SK-N-SH (cell line): ENCODE results near the gene CCDC102A. TPM values are rescaled to one million over a fixed set of nuclear protein-coding genes. Genes with fewer than 3 reads are reported as not detected.

Source experiments
- CTCF ChIA-PET: fragments of 300-600, 350-600 bp; formaldehyde crosslinking; extraction: SDS; loops from one replicate; lab custom pipeline; 2021; lab: Yijun Ruan, JAX
- POLR2A ChIA-PET: fragments of 350-600 bp; sonication (Branson Sonifier 250); formaldehyde crosslinking; extraction: SDS; loops from one replicate; lab custom pipeline; 2020; ENCODE audit warnings: antibody characterized with exemption, inconsistent platforms; lab: Yijun Ruan, JAX
- DNase-seq: peaks from one replicate; pipeline ENCODE4 v3.0.0; 2012
- H2AFZ ChIP-seq: fragments of 200-600 bp; sonication (generic); 2 replicates; pipeline ENCODE4 v1.8.1; 2016; ENCODE audit warnings: antibody characterized with exemption, mild to moderate bottlenecking, low read depth
- H3F3A ChIP-seq: fragments of 200-600 bp; sonication (generic); replicated peaks from 2 replicates; pipeline ENCODE3; 2016; ENCODE audit warnings: antibody characterized with exemption, mild to moderate bottlenecking; ENCODE audit not compliant: insufficient read depth
- H3K27ac ChIP-seq, 2 experiments: fragments of 200-500 bp in 1 of 2; fragments of 200-600 bp in 1 of 2; sonication (Bioruptor generic) in 1 of 2; sonication (generic), shearing (Covaris generic) in 1 of 2; 2 replicates each; pipeline versions ENCODE4 v1.5.1 to v1.6.1; 2014 to 2016; ENCODE audit warnings: low read depth in 2 of 2, inconsistent platforms in 1 of 2, low read length in 1 of 2, mild to moderate bottlenecking in 1 of 2, mixed read lengths in 1 of 2
- H3K27me3 ChIP-seq: fragments of 200-600 bp; sonication (generic), shearing (Covaris generic); 2 replicates; pipeline ENCODE4 v1.6.1; 2016; ENCODE audit warnings: mixed run types; ENCODE audit not compliant: insufficient read depth
- H3K36me3 ChIP-seq, 2 experiments: fragments of 200-500 bp in 1 of 2; fragments of 200-600 bp in 1 of 2; sonication (Bioruptor generic) in 1 of 2; sonication (generic) in 1 of 2; replicated peaks in 1 of 2; 2 replicates each; pipeline versions ENCODE3 to v1.5.1; 2014 to 2016; ENCODE audit warnings: low read length in 1 of 2, mild to moderate bottlenecking in 1 of 2; ENCODE audit not compliant: insufficient read depth in 2 of 2, control insufficient read depth in 1 of 2
- H3K4me1 ChIP-seq, 2 experiments: fragments of 200-500 bp in 1 of 2; fragments of 200-600 bp in 1 of 2; sonication (Bioruptor generic) in 1 of 2; sonication (generic), shearing (Covaris generic) in 1 of 2; 2 replicates each; pipeline versions ENCODE4 v1.5.1 to v1.6.1; 2014 to 2016; ENCODE audit warnings: low read depth in 1 of 2, low read length in 1 of 2, mixed run types in 1 of 2; ENCODE audit not compliant: insufficient read depth in 2 of 2, control insufficient read depth in 1 of 2
- H3K4me2 ChIP-seq: fragments of 200-600 bp; sonication (generic), shearing (Covaris generic); 2 replicates; pipeline ENCODE4 v1.6.1; 2017; ENCODE audit warnings: mixed run types
- H3K4me3 ChIP-seq, 2 experiments: fragments of 200-500 bp in 1 of 2; fragments of 200-600 bp in 1 of 2; sonication (Bioruptor generic) in 1 of 2; sonication (generic), shearing (Covaris generic) in 1 of 2; 2 replicates each; pipeline versions ENCODE4 v1.5.1 to v1.8.1; 2014 to 2016; ENCODE audit warnings: low read depth in 2 of 2, inconsistent platforms in 1 of 2, low read length in 1 of 2, mild to moderate bottlenecking in 1 of 2, mixed read lengths in 1 of 2, moderate library complexity in 1 of 2
- H3K79me2 ChIP-seq: fragments of 200-600 bp; sonication (generic); 2 replicates; pipeline ENCODE4 v1.8.1; 2017; ENCODE audit warnings: mild to moderate bottlenecking; ENCODE audit not compliant: insufficient read depth
- H3K9ac ChIP-seq: fragments of 200-600 bp; sonication (generic); 2 replicates; pipeline ENCODE4 v1.6.1; 2017; ENCODE audit warnings: mixed run types
- H3K9me2 ChIP-seq: fragments of 200-600 bp; sonication (generic); 2 replicates; pipeline ENCODE4 v1.6.1; 2017; ENCODE audit warnings: mixed run types
- H3K9me3 ChIP-seq: fragments of 200-600 bp; sonication (generic); 2 replicates; pipeline ENCODE4 v1.6.1; 2017; ENCODE audit warnings: mixed run types, mild to moderate bottlenecking, moderate library complexity
- H4K20me1 ChIP-seq: fragments of 200-600 bp; sonication (generic); 2 replicates; pipeline ENCODE4 v1.6.1; 2017; ENCODE audit warnings: mild to moderate bottlenecking, mixed run types; ENCODE audit not compliant: insufficient read depth
- RCOR1 ChIP-seq: fragments of 150-350 bp; IDR thresholded peaks from 2 replicates; pipeline ENCODE4 v1.6.1; 2017; ENCODE audit warnings: antibody characterized with exemption, low read length
- TEAD4 ChIP-seq: IDR thresholded peaks from 2 replicates; pipeline ENCODE4 v1.4.0; 2012; ENCODE audit warnings: mild to moderate bottlenecking, borderline replicate concordance; ENCODE audit not compliant: insufficient read depth
- USF1 ChIP-seq: IDR thresholded peaks from 2 replicates; pipeline ENCODE4 v1.4.0; 2012; ENCODE audit warnings: low read depth, borderline replicate concordance
- YY1 ChIP-seq: IDR thresholded peaks from 2 replicates; pipeline ENCODE4 v1.4.0; 2012; ENCODE audit warnings: low read depth, mild to moderate bottlenecking
- WGBS: methylation state at CpG from one replicate; pipeline ENCODE4 v1.1.6; 2017; ENCODE audit warnings: low lambda C conversion rate; 5-methylcytosine and 5-hydroxymethylcytosine counted together
- polyA plus RNA-seq, 3 experiments: library from polyadenylated mRNA; depleted of rRNA; stranded (reverse); fragments of >200 nt; gene quantifications; 2 replicates each; pipeline ENCODE4 v1.2.3, GENCODE V29; 2012
- TF ChIP-seq, protein P1 (sequence below): fragments of 150-350 bp; IDR thresholded peaks from 2 replicates; pipeline ENCODE4 v1.6.1; 2016; ENCODE audit warnings: mild to moderate bottlenecking, low read depth, low read length
- TF ChIP-seq, protein P2 (sequence below): IDR thresholded peaks from 2 replicates; pipeline ENCODE4 v1.4.0; 2012; ENCODE audit warnings: low read depth, borderline replicate concordance

Gene CCDC102A
- polyA plus RNA-seq, 1 of the 3 experiments (the other 2 are of a cell fraction): 26.2 TPM

DNA sequence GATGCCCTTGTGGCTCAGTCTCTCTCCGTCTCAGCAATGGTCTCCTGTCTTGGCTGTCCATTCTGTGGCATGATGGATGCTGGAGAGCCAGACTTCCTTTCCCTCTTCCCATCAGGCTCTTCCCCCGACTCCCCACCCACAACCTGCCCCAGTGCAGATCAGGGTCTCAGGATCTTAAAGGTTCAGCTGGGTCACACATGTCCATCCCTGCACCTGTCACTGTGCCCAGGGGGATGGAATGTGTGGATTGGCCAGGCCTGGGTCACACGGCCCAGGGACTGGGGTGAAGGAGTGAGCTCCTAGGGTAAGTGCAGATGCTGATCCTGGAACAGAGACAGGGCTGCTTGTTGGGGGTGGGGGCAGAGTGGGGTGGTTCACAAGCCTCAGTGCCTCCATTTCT is 29.1 kb upstream of the CCDC102A start (continued):
- TF ChIP-seq, protein P1, sequence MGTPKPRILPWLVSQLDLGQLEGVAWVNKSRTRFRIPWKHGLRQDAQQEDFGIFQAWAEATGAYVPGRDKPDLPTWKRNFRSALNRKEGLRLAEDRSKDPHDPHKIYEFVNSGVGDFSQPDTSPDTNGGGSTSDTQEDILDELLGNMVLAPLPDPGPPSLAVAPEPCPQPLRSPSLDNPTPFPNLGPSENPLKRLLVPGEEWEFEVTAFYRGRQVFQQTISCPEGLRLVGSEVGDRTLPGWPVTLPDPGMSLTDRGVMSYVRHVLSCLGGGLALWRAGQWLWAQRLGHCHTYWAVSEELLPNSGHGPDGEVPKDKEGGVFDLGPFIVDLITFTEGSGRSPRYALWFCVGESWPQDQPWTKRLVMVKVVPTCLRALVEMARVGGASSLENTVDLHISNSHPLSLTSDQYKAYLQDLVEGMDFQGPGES: no peak
- TF ChIP-seq TEAD4 (no peak), RCOR1 (no peak)

DNA sequence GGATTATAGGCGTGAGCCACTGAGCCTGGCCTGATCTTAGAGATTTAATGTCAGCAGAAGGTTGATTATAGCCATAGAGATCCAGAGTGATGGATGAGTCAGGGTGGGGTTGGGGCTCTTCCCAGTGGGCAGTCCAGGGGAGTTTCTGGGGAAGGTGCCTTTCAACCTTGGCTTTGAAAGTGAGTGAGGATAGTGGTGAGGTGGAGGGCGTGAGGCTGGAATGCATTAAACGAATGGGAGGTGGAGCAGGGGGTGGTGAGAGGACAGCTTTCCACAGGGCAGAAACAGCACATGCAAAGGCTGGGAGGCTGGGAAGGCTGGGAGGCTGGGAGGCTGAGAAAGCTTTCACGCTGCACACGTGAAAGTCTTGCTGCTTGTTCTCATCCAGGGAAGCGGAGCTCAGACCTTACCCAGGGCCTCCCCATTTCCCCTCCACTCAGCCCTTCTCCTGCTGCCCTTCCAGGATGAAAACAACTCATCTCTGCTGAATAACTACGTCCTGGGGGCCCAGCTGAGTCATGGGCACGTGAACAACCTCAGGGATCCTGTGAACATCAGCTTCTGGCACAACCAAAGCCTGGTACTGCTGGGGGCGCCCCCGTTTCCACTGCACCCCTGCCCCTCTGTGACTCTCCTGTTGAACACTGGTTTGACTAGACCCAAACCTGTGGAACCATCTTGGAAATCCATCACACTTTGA is 28.4 kb upstream of the CCDC102A start:
- no peaks in the 10 kb centered on the region for H3K9me2 ChIP-seq
- ChIA-PET POLR2A (no interaction called here), CTCF (interaction anchor here (0.7 to 4.9 kb wide), 5 partner anchors 12 to 85 kb away, joined by 3 to 23 read pairs (median 10); no protein-coding TSS in a partner anchor)
- peak overlapping the region; percentile 11; the same call in 1 of the 2 replicates for H3K4me2 ChIP-seq
- H3K4me1 ChIP-seq: no peaks in the 10 kb centered on the region; a peak in 2 of 4 replicates
- no peak overlapping the region for H3K9ac ChIP-seq
- H3K27ac ChIP-seq: peak overlapping the region in 1 of 2 experiments; percentile 27; a peak in 2 of 4 replicates
- no peak overlapping the region for H3K4me3 ChIP-seq
- no peak for DNase-seq
- no peaks in the 10 kb centered on the region for H3K79me2 ChIP-seq
- TF ChIP-seq, protein P2, sequence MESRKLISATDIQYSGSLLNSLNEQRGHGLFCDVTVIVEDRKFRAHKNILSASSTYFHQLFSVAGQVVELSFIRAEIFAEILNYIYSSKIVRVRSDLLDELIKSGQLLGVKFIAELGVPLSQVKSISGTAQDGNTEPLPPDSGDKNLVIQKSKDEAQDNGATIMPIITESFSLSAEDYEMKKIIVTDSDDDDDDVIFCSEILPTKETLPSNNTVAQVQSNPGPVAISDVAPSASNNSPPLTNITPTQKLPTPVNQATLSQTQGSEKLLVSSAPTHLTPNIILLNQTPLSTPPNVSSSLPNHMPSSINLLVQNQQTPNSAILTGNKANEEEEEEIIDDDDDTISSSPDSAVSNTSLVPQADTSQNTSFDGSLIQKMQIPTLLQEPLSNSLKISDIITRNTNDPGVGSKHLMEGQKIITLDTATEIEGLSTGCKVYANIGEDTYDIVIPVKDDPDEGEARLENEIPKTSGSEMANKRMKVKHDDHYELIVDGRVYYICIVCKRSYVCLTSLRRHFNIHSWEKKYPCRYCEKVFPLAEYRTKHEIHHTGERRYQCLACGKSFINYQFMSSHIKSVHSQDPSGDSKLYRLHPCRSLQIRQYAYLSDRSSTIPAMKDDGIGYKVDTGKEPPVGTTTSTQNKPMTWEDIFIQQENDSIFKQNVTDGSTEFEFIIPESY: no peak
- TF ChIP-seq USF1: peak; percentile 76
- no peaks in the 10 kb centered on the region for H3K27me3 ChIP-seq
- no peaks in the 10 kb centered on the region for H4K20me1 ChIP-seq
- H3K9me3 ChIP-seq: no peaks in the 10 kb centered on the region
- peak overlapping the region; percentile 64; the same call in 1 of the 2 replicates for H2AFZ ChIP-seq
- no peaks in the 10 kb centered on the region for H3K36me3 ChIP-seq
- WGBS: 58% methylated on average over 10 of the region's 10 CpGs
- peaks cover 8% of the 10 kb centered on the region for H3F3A ChIP-seq

- CTCF ChIA-PET: interaction anchor here (2.0 to 4.9 kb wide), 2 partner anchors 13 to 18 kb away, joined by 5 to 23 read pairs; no protein-coding TSS in a partner anchor
- Histone ChIP-seq H3K9me3 (no peaks in the 10 kb centered on the region), H3K79me2 (no peaks in the 10 kb centered on the region), H3F3A (peaks cover 8% of the 10 kb centered on the region), H3K9ac (no peak overlapping the region), H3K27ac (no peak overlapping the region), H3K4me2 (no peak overlapping the region), H3K4me1 (peaks cover 0 to 4% of the 10 kb centered on the region in 2 experiments; a peak in 2 of 4 replicates), H3K4me3 (no peak overlapping the region), H3K36me3 (no peaks in the 10 kb centered on the region), H4K20me1 (no peaks in the 10 kb centered on the region), H3K9me2 (no peaks in the 10 kb centered on the region), H2AFZ (no peak overlapping the region), H3K27me3 (no peaks in the 10 kb centered on the region)
- TF ChIP-seq YY1: no peak
- POLR2A ChIA-PET: no interaction called here
- 91% methylated on average over 6 of the region's 12 CpGs for WGBS
- no peak for DNase-seq
These were observed 27.4 kb upstream of the CCDC102A start for GRCh38 chr16:57563761-57564160.
